HepG2 (cell line): ENCODE results near the gene IER2. TPM values are rescaled to one million over a fixed set of nuclear protein-coding genes. Genes with fewer than 3 reads are reported as not detected.

Source experiments
- ATAC-seq: fragments of 200-7000 bp; cut with Tn5 transposase; 3 replicates; pipeline ENCODE4 v1.9.1; 2020; ENCODE audit warnings: mild to moderate bottlenecking, moderate library complexity
- BruUV-seq: library from RNA; stranded (reverse); fragments of 400-500 nt; replicated peaks from 2 replicates; lab custom pipeline; 2021; lab: Mats Ljungman, UMichigan
- CTCF ChIA-PET: fragments of 300-600 bp; formaldehyde crosslinking; extraction: SDS; loops from one replicate; lab custom pipeline; 2021; ENCODE audit warnings: low total read pairs, inconsistent platforms, low intra/inter-chr PET ratio; lab: Yijun Ruan, JAX
- POLR2A ChIA-PET: fragments of 350-600 bp; sonication (Branson Sonifier 250); formaldehyde crosslinking; loops from one replicate; lab custom pipeline; 2020; ENCODE audit warnings: antibody characterized with exemption, inconsistent platforms; lab: Yijun Ruan, JAX
- DNase-seq: peaks from one replicate; pipeline ENCODE4 v3.0.0-alpha.2; 2015; ENCODE audit warnings: low spot score
- FAIRE-seq: peaks from 3 replicates; lab custom pipeline; 2011; peaks lifted over from hg19 to GRCh38; lab: Jason Lieb, UNC
- H2AFZ ChIP-seq: one replicate; pipeline ENCODE4 v1.6.1; 2011; ENCODE audit warnings: low read length, inconsistent platforms
- H3K27ac ChIP-seq: fragments of 300-600 bp; 3 replicates; pipeline ENCODE4 v1.8.0; 2011; ENCODE audit warnings: mixed run types, mild to moderate bottlenecking, mixed read lengths, low read length, inconsistent platforms; ENCODE audit not compliant: insufficient read depth; ENCODE audit errors: extremely low read length
- H3K27me3 ChIP-seq, 2 experiments: fragments of 200-600 bp in 1 of 2; 2 replicates in 1 of 2; 3 replicates in 1 of 2; pipeline versions ENCODE4 v1.6.0 to v1.8.0; 2011; ENCODE audit warnings: low read length in 2 of 2, mild to moderate bottlenecking in 2 of 2, moderate library complexity in 2 of 2, inconsistent platforms in 1 of 2; ENCODE audit not compliant: insufficient read depth in 2 of 2, control insufficient read depth in 1 of 2
- H3K36me3 ChIP-seq, 2 experiments: fragments of 200-600 bp in 1 of 2; replicated peaks in 1 of 2; 2 replicates in 1 of 2; 3 replicates in 1 of 2; pipeline versions ENCODE4 v1.5.1 to v1.8.0; 2011; ENCODE audit warnings: low read length in 2 of 2, inconsistent platforms in 1 of 2; ENCODE audit not compliant: insufficient read depth in 2 of 2, control insufficient read depth in 1 of 2
- H3K4me1 ChIP-seq: 2 replicates; pipeline ENCODE4 v1.5.1; 2012; ENCODE audit warnings: low read length, inconsistent platforms; ENCODE audit not compliant: insufficient read depth
- H3K4me2 ChIP-seq: 2 replicates; pipeline ENCODE4 v1.6.0; 2011; ENCODE audit warnings: low read depth, low read length, inconsistent platforms
- H3K4me3 ChIP-seq, 3 experiments: fragments of 200-600 bp in 1 of 3; sonication (generic), shearing (Covaris generic) in 1 of 3; replicated peaks in 1 of 3; 2 replicates each; pipeline ENCODE4 v1.5.1; 2011 to 2016; ENCODE audit warnings: low read length in 3 of 3, inconsistent platforms in 2 of 3, low read depth in 2 of 3, mild to moderate bottlenecking in 2 of 3, control low read depth in 1 of 3, mixed read lengths in 1 of 3; ENCODE audit not compliant: insufficient read depth in 1 of 3
- H3K79me2 ChIP-seq: one replicate; pipeline ENCODE4 v1.6.1; 2011; ENCODE audit warnings: low read length, inconsistent platforms; ENCODE audit not compliant: insufficient read depth
- H3K9ac ChIP-seq: 2 replicates; pipeline ENCODE4 v1.6.0; 2011; ENCODE audit warnings: mild to moderate bottlenecking, low read depth, low read length, inconsistent platforms; ENCODE audit not compliant: insufficient read depth
- H3K9me3 ChIP-seq: 2 replicates; pipeline ENCODE4 v1.5.1; 2012; ENCODE audit warnings: mild to moderate bottlenecking, low read length
- H4K20me1 ChIP-seq: 2 replicates; pipeline ENCODE4 v1.6.0; 2011; ENCODE audit warnings: inconsistent platforms, mild to moderate bottlenecking, low read length, moderate library complexity; ENCODE audit not compliant: insufficient read depth
- CREB3 ChIP-seq: sonication (generic); formaldehyde crosslinking; IDR thresholded peaks from 2 replicates; pipeline ENCODE4 v1.5.0; 2020; ENCODE audit warnings: missing genetic modification reagents
- FOXO4 ChIP-seq: sonication (generic); formaldehyde crosslinking; conservative IDR thresholded peaks from 2 replicates; pipeline ENCODE4 v1.8.1; 2023; ENCODE audit warnings: missing genetic modification reagents
- MAFG ChIP-seq: sonication (generic); formaldehyde crosslinking; IDR thresholded peaks from 2 replicates; pipeline ENCODE4 v1.5.1; 2020; ENCODE audit warnings: mild to moderate bottlenecking, missing genetic modification reagents
- NFIB ChIP-seq: sonication (generic); formaldehyde crosslinking; IDR thresholded peaks from 2 replicates; pipeline ENCODE4 v1.9.0; 2021; ENCODE audit warnings: missing genetic modification reagents, mild to moderate bottlenecking, borderline replicate concordance
- NR2F6 ChIP-seq, 2 experiments: IDR thresholded peaks; 2 replicates each; pipeline ENCODE4 v1.6.1; 2016; ENCODE audit warnings: antibody characterized with exemption in 1 of 2, mild to moderate bottlenecking in 1 of 2
- PBX2 ChIP-seq: IDR thresholded peaks from 2 replicates; pipeline ENCODE4 v1.6.1; 2016; ENCODE audit warnings: control low read depth
- RAD21 ChIP-seq: fragments of 450-650 bp; formaldehyde crosslinking; IDR thresholded peaks from 2 replicates; pipeline ENCODE4 v1.5.0; 2020; ENCODE audit warnings: mild to moderate bottlenecking
- RBM22 ChIP-seq: fragments of 200-400 bp; formaldehyde crosslinking; optimal IDR thresholded peaks from 2 replicates; pipeline ENCODE3; 2017; ENCODE audit warnings: mild to moderate bottlenecking, low read length, moderate library complexity
- RFX1 ChIP-seq: fragments of 450-650 bp; IDR thresholded peaks from 2 replicates; pipeline ENCODE4 v1.6.1; 2017
- SKIL ChIP-seq: sonication (generic); formaldehyde crosslinking; IDR thresholded peaks from 2 replicates; pipeline ENCODE4 v1.8.0; 2022; ENCODE audit warnings: missing genetic modification reagents, mild to moderate bottlenecking, moderate library complexity, borderline replicate concordance
- ZMYM4 ChIP-seq: sonication (generic); formaldehyde crosslinking; IDR thresholded peaks from 2 replicates; pipeline ENCODE4 v1.8.1; 2023; ENCODE audit warnings: mild to moderate bottlenecking, missing genetic modification reagents
- ZNF644 ChIP-seq: IDR thresholded peaks from 2 replicates; pipeline ENCODE4 v1.6.1; 2016; ENCODE audit warnings: low read depth
- ZNF83 ChIP-seq: sonication (generic); formaldehyde crosslinking; IDR thresholded peaks from 2 replicates; pipeline ENCODE4 v1.4.0; 2020; ENCODE audit warnings: missing genetic modification reagents, mild to moderate bottlenecking, borderline replicate concordance
- ZNF841 ChIP-seq: sonication (generic); formaldehyde crosslinking; IDR thresholded peaks from 2 replicates; pipeline ENCODE4 v1.8.1; 2023; ENCODE audit warnings: missing genetic modification reagents, borderline replicate concordance
- WGBS: methylation state at CpG from one replicate; pipeline ENCODE4 v1.1.6; 2017; ENCODE audit warnings: low lambda C conversion rate; 5-methylcytosine and 5-hydroxymethylcytosine counted together
- in situ Hi-C: cut with HindIII; loops from 2 replicates; pipeline ENCODE4 v1.10.0; 2017; ENCODE audit warnings: low pct_unique_long_range_greater_than_20kb; ENCODE audit not compliant: extremely low pct_ligation_motif_present
- intact Hi-C: fragments of 100-400 bp; cut with micrococcal nuclease; formaldehyde crosslinking; loops from one replicate; pipeline ENCODE4 v1.10.0; 2022; ENCODE audit not compliant: unreplicated experiment
- polyA plus RNA-seq, 8 experiments: library from polyadenylated mRNA; depleted of rRNA in 3 of 8; stranded (reverse) in 7 of 8; unstranded in 1 of 8; fragments of >200 nt; fragmentation: Illumina TruSeq in 4 of 8; extraction: Trizol in 4 of 8; gene quantifications; 2 replicates each; pipeline versions ENCODE4 v1.2.1 to v1.2.3, GENCODE V29; 2011 to 2016; ENCODE audit warnings: low read depth in 4 of 8, missing spikeins in 1 of 8, mixed read lengths in 1 of 8; ENCODE audit not compliant: insufficient read depth in 1 of 8
- total RNA-seq, 5 experiments: library from RNA; depleted of rRNA; stranded (reverse); fragments of >200 nt; fragmentation: Illumina TruSeq; extraction: Trizol; gene quantifications; 2 replicates each; pipeline ENCODE4 v1.2.3, GENCODE V29; 2016; ENCODE audit warnings: low read depth in 1 of 5

The IER2 gene
- total and polyA plus RNA-seq, 2 of the 13 experiments (the other 11 are each of a cell fraction or from before 2014, with no cell fraction given), result 10.1 to 14.3 TPM

- intact Hi-C loops, result no loop called here
- TF ChIP-seq RBM22 (no peak), ZNF644 (CRISPR knock-in tag) (no peak), SKIL (no peak), PBX2 (CRISPR knock-in tag) (no peak), CREB3 (CRISPR knock-in tag) (no peak), ZNF83 (CRISPR knock-in tag) (no peak), NR2F6 (IDR thresholded peaks at IDR 0.05) (no peak), NR2F6 (CRISPR knock-in tag; IDR thresholded peaks at IDR 0.05) (no peak), FOXO4 (CRISPR knock-in tag) (no peak), RAD21 (CRISPR knock-in tag) (no peak), MAFG (CRISPR knock-in tag) (no peak), ZNF841 (no peak), ZMYM4 (CRISPR knock-in tag) (no peak), RFX1 (no peak), NFIB (CRISPR knock-in tag) (no peak)
- ChIA-PET CTCF (no interaction called here), POLR2A (interaction anchor here (1.3 kb wide), 1 partner anchor 22 kb away, joined by 3 read pairs; no protein-coding TSS in a partner anchor)
- in situ Hi-C loops, result no loop called here
- BruUV-seq, result no TSS peak
- Histone ChIP-seq H3K27ac (no peak overlapping the region), H2AFZ (no peak overlapping the region), H3K4me3 (no peak overlapping the region), H3K4me2 (no peak overlapping the region), H4K20me1 (no peaks in the 10 kb centered on the region), H3K79me2 (peaks cover 19% of the 10 kb centered on the region), H3K9ac (no peak overlapping the region), H3K9me3 (no peaks in the 10 kb centered on the region), H3K36me3 (peaks cover 6 to 13% of the 10 kb centered on the region in 2 experiments; a peak in 4 of 5 replicates), H3K27me3 (no peaks in the 10 kb centered on the region; a peak in 1 of 5 replicates), H3K4me1 (peaks cover 22% of the 10 kb centered on the region)
- ATAC-seq (no peak), DNase-seq (no peak), FAIRE-seq (no peak)
- 90% methylated on average over 16 of the region's 16 CpGs for WGBS
Measured at GRCh38 chr19:13146763-13147563, 3.2 kb upstream of the IER2 start.
